Putamen (tissue), 1 donor: Measurements from ENCODE around the gene XPO4.

Experiments used
- DNase-seq: peaks from one replicate; pipeline ENCODE4 v3.0.0-alpha.2; 2016; ENCODE audit warnings: low spot score

XPO4 gene

DNA sequence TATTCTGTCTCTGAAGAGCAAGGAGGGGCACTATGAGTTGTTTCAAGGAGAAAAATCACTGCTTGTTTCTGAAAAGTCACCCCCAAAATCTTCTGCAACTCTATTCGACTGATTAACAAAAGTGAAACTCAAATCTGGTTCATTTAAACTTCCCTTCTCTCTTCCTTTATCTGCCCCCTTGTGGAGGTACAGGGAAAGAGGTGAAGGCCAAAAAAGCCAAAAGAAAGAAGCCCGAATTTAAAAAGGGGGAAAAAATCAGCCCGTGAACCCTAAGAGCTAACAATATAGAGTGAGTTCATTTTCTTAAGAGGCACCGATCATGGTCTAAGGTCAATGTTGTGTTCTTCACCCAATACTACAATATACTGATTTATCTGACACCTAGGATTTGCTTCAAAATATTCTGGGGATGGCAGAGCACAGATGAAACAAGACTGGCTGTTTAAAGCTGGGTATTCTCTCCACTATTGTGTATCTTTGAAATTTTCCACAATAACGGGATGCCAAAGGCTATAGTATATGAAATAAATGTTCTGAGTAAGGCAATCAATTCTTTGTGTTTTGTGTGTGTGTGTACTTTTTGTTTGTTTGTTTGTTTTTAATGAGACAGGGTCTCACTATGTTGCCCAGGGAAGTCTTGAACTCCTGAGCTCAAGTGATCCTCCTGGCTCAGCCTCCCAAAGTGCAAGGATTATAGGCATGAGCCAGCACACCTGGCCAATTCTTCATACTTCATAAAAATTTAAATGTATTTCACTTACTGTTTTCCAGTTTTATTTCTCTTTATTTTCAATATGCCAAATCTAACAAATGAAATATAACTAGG is 73.8 kb downstream of the XPO4 start:
- peak; percentile 44 for DNase-seq

DNA sequence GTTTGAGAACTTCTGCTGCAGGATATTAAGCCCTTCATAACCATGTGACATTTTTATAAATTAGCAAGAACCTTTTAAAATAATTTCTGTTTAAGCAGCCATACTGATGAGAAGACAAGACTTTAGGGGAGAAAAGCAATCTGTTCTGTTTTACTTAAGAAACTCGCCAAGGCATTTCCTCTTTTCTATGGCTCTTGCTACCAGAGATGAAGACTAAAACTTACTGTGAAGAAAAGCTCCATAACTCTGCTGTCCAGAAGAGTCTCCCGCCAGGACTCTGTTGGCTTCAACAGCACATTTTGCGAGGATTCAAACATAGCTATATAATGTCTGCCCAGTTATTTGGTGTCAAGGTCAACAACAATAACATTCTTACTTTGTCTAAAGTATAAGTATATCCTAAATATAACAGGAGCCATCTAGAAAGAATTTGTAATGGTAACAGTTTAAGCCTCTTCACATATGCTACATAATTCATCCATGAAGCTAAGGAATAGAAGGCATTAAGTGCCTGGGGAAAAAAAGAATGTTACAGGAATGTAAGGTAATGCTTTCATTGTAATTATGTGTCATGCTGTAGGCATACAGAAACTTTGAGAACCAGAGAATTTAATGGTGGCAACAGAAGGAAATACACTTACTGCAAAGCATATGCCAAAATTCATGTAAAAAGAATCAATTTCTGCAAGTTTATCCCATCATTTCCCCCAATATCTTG is 75.5 kb downstream of the XPO4 start:
- DNase-seq = no peak

DNA sequence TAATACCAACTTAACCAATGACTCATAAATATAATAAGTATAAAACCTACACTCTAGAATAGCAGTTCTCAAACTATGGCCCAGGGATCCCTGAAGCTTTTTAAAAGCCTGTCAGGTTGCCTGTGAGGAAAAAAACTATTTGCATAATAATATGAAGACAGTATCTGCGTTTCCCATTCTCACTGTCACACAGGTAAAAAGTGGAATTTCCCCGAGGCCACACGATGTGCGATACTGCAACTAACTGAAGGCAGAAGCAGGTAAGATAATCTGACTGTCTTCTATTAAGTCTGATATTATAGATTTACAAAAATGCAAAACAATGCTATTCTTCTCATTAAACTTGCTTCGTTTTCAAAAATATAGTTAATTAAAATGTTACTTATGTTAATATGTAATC is 76.2 kb downstream of the XPO4 start:
- no peak for DNase-seq

DNA sequence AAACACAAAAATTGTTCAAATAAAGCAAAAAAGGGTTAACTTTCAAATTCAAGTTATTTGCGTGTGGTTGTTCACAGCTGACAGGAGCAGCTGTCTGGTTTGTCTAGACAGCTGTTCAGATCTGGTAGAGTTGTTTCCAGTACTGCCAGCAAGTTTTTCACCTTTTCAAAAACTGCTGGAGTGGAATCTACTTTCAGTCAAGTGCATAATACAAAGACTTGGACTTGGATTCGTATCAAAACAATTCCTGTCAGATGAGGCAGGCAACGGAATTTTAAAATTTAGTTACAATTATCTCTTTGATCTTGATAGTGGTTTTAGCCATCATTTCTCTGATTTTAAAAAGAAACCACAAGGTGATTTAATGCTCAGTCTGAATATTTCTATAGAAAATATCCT is 77.1 kb downstream of the XPO4 start:
- DNase-seq = no peak

DNA sequence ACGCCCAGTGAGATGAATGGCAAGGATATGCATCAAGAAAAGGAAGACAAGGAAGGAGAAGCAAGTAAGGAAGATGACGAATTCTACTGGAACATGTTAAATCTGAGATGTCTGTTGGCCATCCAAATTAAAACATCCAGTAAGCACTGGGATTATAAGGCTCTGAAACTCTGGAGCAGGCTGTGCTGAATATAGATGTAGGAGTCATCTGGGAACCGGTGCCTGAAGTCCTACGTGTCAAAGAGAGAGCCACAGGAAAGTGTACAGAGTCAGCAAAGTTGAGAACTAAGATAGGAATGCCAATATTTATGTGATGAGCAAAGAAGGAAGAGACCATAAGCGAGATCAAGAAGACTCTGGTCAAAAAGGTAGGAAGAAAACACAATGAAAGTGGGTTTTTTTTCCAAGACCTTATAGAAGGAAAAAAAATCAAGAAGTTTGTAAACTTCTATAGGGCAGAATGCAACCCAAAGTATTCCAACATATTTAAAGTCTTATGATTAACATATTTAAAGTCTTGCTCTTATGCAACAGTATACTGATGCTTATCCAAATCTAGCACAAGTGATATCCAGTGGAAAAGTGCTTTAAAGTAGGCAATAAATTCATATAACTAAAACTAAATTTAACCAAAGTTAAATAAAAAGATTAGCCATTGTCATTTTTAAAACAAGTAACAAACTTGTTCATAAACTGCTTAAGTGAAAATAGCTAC is 77.6 kb downstream of the XPO4 start:
- DNase-seq = no peak

DNA sequence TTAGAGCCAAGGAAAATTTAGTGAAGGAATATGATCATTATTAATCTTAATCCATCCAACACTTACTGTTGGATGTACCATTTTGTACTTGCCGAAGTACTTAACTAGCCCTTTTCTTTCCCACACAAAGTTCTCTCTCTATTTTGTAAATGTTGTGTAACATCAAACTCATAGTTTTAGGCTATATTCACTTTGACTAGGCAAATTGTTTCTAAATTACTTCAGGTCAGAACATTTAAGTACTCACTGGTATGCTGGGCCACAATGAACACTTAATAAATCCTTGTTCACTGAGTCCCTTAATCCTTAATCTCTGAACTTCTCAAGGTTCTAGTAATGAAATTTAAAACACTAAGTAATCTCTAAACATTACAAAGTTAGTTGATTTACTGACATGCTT is 79.5 kb downstream of the XPO4 start:
- DNase-seq = no peak

DNA sequence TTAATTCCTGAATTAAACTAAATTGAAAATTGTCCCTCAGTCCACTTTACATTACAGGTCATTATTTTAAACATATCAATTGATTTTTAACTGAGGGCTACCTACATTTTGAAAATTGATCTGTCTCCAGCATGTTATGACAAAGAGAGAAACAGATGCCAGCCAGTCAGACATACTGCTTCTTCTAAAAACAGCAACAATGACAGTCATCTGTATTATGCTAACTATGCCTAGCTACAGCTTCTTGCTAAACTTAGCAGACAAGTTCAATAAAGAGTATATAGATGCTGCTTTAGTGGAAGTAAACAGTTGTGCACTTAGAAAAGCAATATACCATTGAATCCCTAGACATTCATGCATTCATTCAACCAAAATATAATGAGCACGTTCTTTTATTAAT is 80.1 kb downstream of the XPO4 start:
- DNase-seq = no peak

DNA sequence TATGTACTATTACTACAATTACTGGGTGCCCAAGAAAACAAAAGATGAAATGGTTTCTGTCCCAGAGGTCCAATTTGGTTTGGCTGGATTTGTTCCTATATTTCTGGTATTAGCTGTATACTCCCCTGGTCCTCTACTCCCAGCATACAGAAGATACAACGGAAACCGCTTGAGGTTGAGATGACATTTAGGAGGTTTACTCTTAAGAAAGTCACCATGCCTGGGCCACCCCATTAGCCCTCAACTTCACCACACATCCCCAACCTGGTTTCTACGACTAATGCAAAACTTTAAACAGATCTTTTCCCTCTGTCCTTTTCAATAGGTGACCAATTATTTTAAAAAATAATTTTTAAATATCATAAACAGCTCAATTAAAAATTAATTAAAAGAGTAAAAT is 82.8 kb downstream of the XPO4 start:
- DNase-seq = no peak

DNA sequence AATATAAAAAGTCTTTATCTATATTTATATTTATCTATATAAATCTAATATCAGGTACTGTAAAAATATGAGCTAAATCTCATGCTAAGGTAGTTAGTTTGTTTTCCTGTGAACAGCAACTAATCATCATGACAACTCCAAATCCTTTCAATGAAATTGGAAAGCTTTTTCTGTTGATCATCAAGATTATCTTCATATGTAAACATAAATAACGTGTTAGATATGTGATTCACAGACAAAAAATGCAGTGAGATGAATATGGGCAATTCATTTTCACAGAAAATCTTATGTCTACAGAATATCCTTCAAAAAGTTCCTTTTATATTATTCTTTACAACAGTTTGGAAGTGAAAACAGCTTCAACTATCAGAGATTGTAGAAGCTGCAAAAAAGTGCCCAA is 87.1 kb downstream of the XPO4 start:
- no peak for DNase-seq

DNA sequence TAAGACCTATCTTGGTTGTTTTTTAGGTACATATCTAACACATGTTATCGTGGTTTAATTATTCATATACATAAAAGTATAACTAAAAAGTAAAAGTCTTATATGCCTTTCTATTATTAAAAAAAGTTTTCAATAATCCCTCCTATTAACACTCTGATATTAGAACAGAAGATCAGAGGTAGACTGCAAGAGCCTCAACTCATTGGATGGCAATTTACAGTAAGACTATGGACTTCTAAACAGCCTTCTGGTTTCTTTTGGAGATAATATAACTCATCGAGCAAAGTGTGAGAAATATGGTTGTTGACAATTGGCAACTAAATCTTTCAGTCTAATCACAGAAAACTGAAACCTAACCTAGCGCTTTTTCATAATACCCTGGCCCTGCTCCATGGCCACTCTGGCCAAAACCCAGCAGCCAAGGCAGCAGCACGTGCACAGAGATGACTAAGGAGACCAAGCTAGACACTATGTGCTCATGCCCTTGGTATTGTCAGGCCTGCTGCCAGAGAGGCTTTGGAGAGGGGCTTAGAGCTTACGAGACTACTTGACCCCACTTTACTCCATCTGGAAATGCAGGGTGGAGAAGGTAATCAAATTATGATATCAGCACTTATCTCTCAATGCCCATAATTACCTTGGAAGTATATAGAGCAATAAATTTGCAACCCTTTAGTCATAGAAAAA is 88.2 kb downstream of the XPO4 start:
- no peak for DNase-seq

DNA sequence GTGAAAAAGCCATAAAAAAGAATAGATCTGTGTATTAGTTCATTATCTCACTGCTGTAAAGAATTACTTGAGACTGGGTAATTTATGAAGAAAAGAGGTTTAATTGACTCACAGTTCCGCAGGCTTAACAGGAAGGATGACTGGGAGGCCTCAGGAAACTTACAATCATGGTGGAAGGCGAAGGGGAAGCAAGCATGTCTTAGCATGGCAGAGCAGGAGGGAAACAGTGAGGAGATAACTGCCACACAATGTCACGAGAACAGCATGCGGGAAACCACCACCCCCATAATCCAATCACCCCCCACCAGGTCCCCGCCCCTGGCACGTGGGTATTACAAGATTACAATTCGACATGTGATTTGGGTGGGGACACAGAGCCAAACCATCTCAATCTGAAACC is 89.7 kb downstream of the XPO4 start:
- DNase-seq = no peak

DNA sequence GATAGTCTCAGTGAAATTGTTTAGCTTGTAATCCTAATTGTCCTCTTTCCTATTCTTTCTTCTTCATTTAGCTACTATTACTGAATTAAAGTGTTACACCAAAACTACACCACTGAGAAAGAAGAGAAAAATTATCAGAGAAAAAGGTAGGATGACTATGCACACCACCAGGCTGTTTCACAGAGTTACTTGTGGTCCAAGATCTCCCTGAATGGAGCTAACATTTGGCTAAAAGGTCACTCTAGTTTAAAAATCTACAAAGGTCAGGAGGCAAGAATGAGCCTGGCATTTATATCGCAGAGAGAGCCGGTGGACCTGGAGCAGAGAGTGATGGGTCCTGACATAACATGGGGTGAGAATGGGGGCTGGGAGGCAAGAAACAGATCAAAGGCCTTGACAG is 91.7 kb downstream of the XPO4 start:
- no peak for DNase-seq

DNA sequence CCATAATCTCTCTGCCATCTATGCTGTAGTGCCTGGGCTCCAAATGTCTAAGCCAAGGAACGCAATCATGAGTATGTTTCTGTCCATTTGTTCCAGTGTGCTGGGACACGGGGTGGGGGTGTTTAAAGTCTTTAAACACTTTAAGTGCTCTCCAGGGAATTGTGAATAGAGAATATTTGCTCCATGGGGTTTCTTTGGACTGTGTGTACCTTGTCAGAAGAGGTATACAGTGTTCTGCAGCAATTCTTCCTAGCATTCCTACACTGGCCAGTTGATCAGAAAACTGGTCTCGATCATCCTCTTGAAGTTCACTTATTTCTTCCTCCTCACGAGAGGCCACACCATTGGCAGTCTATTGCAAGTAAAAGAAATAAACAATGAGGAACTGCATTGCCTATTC is 93.7 kb downstream of the XPO4 start:
- no peak for DNase-seq

DNA sequence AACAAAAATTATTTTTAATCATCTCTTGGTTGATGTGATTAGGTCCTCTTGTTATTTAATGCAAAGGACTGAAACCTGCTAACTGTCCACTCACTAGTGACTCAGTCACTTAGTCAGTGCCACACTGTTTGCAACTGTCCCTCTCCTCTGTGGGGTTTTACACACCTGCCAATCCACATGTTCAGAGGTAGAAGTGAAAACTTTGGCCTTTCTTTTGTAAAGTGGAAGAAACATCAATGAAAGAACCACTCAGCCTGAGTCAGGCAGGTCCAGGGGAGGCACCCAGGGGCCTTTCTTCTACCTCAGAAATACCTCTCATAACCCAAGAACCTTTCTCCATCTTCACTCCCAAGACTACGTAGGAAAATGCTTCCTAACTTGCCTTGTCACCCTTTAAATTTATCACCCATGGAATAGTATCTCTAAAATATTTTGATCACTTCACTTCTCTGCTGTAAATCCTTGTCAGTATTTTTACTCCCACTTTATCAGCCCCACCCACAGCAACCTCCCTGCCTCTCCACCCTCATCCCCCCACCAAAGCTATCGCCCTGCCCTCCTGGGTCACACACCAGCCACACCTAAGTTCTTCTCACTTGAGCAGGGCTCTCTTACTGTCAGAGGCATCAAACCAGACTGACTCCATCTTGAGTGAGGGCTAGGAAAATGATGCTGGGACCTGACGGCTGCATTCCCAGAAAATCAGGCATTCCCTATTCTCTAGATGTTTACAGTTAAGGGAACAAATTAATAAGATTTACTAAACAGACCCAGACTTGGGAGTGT is 99.2 kb downstream of the XPO4 start:
- DNase-seq = no peak

DNA sequence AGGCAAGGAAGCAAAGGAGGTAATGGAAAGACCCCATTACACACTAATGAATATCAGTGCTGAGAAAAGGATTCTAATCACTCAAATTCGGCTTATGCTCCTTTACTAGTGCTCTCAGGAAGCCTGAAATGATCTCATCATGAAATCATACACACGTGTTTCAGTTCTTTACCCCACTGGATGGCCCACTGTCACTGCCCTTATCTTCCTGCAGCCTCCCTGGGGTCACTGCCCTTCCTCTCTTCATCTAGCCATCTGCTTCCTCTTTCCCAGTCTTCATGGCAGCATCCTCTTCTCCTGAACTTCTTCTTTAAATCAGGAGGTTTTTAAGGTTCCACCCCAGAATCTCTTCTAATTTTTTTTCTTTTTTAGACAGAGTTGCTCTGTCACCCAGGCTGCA is 100.8 kb downstream of the XPO4 start:
- no peak for DNase-seq

DNA sequence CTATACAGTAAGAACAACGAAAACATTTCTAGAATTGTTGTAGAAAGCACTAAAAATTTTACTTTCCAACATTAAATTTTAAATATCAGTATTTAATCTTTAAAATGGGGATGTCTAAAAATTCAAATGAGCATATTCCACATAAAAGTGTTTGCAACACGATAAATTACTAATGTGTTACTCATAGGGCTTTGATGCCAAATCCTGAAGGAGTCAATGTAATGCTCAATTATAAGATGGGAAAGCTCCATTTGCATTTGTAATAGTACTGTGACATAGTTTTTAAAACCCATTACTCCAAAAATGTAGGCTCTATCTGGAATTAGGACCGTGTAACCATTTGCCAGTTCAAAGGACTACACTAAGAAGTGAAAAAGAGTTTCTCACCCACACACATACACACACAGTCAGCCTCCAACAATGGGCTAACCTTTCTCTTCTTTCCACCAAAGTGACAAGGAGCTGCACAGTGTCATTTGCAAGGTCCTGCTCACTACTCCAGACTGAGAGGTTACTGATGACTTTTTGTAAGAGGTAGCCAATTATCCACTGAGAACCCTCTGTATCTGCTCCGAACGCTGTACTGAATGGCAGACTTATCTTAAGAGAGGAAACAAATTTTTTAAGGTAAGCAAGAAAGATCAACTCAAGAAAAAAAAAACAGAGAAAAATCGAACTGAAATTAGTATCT is 102.7 kb downstream of the XPO4 start:
- DNase-seq = no peak

DNA sequence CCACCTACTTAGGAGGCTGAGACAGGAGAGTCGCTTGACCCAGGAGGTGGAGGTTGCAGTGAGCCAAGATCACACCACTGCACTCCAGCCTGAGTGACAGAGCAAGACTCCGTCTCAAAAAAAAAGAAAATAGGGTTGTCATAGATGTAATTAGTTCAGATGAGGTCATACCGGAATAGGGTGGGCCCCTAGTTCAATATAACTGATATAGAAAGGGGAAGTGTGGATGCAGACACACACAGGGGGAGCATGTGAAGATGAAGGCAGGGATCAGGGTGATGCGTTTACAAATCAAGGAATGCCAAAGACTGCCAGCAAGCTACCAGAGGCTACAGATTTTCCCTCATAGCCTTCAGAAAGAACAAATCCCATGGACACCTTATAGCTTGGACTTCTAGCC is 104.5 kb downstream of the XPO4 start:
- no peak for DNase-seq

DNA sequence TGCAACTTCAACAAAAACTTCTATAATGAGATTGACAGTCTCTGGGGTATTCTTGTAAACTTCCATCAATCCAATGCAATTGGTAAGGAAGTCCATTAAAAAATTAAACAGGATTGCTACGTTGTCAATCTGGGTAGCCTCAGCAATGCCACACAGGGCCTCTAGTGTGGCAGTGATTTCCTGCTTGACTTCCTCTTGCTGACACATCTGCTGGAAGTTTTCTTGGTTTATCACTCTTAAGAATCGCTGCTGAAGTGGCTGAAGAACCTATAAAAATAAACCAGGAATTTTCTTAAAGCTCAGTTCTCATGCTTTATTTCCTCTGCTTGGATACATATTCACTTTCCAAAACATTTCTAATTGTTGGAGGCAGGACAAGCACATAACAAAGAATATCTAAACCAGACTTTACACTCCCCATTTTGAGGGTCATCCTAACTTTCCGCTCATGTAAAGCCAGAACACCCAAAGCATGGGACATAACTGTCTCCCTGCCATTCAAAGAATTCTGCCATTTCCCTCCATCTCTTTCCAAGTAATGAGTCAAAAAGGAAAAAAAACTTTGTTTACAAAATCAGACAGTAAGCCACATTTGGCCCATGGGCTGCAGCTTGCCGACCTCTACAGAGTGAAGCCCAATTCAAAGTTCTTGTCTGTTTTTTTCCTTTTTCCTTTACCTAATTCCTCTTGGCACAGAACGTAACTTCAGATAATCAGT is 105.6 kb downstream of the XPO4 start:
- DNase-seq = no peak

DNA sequence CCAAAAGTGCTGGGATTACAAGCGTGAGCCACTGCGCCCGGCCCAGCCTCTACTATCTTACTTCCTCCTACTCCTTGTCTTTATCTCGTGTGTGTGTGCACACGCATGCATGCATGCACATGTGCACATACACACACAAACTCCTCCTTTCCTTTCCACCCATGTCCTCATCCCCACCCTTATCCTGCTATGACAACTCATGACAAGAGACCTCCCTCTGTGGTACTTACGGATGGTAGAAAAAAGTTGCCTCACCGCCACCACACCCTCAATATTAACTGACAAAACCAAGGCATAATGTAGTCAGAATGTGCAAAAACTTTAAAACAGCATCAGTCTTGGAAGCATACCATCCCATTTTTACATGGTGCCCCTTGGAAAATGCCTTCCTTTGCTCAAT is 112.9 kb downstream of the XPO4 start:
- DNase-seq = no peak

DNA sequence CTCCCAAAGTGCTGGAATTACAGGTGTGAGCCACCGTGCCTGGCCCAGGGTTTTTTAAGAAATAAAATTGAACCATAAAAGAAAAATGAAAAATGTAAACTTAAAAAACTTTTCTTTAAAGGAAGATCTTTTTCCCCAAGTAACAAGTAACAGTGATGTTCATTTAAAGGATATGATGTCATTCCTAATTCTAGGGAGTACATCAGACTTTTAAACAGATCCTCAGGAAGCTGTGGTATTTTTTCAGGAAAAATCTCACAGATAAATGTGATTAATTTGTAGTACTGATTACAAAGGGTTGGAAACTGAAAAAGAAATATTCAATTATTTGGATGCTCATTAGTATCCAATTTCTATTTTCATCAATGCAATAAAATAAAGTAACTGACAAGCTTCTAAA is 114.2 kb downstream of the XPO4 start:
- DNase-seq = no peak
